Panc1 (cell line): ENCODE results near the gene NIPA2.

ENCODE experiments used
- POLR2AphosphoS5 ChIP-seq: IDR thresholded peaks from 2 replicates; pipeline ENCODE4 v1.6.1; 2012; ENCODE audit warnings: mild to moderate bottlenecking, low read depth, low read length, moderate library complexity
- SIN3A ChIP-seq: IDR thresholded peaks from 2 replicates; pipeline ENCODE4 v1.6.1; 2012; ENCODE audit warnings: low read depth, mild to moderate bottlenecking, low read length, moderate library complexity, borderline replicate concordance; ENCODE audit not compliant: insufficient read depth
- TCF7L2 ChIP-seq: IDR thresholded peaks from 2 replicates; pipeline ENCODE4 v1.6.1; 2011; ENCODE audit warnings: mild to moderate bottlenecking, low read depth, low read length, inconsistent platforms
- TF ChIP-seq, protein P1 (sequence below): fragments of 450-650 bp; IDR thresholded peaks from 2 replicates; pipeline ENCODE4 v1.5.1; 2017; ENCODE audit warnings: mild to moderate bottlenecking
- TF ChIP-seq, protein P2 (sequence below), 2 experiments: IDR thresholded peaks; 2 replicates each; pipeline ENCODE4 v1.6.1; 2011 to 2012; ENCODE audit warnings: low read depth in 2 of 2, control low read depth in 1 of 2, low read length in 1 of 2, mild to moderate bottlenecking in 1 of 2, moderate library complexity in 1 of 2; ENCODE audit not compliant: insufficient read depth in 1 of 2

DNA sequence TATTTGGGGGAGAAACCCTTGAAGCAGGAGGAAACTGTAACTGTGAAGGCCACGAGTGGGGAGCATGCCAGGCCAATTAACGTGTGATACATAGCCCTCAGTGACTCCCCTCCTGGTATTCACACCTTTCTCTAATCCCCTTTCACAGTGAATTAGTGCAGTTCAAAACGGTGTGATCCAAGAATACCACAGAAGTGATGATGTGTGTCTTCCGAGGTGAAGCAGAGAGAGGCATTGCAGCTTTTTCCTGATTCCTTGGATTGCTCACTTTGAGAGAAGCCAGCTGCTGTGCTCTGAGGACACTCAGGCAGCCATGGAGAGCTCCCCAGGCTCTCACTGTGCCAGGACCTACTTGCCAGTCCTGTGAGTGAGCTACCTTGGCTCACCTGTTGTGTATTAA, 17.3 kb downstream of the NIPA2 start:
- TF ChIP-seq, protein P1, sequence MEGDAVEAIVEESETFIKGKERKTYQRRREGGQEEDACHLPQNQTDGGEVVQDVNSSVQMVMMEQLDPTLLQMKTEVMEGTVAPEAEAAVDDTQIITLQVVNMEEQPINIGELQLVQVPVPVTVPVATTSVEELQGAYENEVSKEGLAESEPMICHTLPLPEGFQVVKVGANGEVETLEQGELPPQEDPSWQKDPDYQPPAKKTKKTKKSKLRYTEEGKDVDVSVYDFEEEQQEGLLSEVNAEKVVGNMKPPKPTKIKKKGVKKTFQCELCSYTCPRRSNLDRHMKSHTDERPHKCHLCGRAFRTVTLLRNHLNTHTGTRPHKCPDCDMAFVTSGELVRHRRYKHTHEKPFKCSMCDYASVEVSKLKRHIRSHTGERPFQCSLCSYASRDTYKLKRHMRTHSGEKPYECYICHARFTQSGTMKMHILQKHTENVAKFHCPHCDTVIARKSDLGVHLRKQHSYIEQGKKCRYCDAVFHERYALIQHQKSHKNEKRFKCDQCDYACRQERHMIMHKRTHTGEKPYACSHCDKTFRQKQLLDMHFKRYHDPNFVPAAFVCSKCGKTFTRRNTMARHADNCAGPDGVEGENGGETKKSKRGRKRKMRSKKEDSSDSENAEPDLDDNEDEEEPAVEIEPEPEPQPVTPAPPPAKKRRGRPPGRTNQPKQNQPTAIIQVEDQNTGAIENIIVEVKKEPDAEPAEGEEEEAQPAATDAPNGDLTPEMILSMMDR, result no peak
- TF ChIP-seq POLR2AphosphoS5 (no peak), SIN3A (no peak), TCF7L2 (no peak)
- TF ChIP-seq, protein P2, sequence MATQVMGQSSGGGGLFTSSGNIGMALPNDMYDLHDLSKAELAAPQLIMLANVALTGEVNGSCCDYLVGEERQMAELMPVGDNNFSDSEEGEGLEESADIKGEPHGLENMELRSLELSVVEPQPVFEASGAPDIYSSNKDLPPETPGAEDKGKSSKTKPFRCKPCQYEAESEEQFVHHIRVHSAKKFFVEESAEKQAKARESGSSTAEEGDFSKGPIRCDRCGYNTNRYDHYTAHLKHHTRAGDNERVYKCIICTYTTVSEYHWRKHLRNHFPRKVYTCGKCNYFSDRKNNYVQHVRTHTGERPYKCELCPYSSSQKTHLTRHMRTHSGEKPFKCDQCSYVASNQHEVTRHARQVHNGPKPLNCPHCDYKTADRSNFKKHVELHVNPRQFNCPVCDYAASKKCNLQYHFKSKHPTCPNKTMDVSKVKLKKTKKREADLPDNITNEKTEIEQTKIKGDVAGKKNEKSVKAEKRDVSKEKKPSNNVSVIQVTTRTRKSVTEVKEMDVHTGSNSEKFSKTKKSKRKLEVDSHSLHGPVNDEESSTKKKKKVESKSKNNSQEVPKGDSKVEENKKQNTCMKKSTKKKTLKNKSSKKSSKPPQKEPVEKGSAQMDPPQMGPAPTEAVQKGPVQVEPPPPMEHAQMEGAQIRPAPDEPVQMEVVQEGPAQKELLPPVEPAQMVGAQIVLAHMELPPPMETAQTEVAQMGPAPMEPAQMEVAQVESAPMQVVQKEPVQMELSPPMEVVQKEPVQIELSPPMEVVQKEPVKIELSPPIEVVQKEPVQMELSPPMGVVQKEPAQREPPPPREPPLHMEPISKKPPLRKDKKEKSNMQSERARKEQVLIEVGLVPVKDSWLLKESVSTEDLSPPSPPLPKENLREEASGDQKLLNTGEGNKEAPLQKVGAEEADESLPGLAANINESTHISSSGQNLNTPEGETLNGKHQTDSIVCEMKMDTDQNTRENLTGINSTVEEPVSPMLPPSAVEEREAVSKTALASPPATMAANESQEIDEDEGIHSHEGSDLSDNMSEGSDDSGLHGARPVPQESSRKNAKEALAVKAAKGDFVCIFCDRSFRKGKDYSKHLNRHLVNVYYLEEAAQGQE (IDR thresholded peaks at IDR 0.05; ENCODE audit: insufficient read depth in 1 of 2, low read depth in 2 of 2, low read length in 1 of 2), result no peak
